Aorta (tissue), 5 donors: Measurements from ENCODE around the gene PHACTR1. TPM values are rescaled to one million over a fixed set of nuclear protein-coding genes. Genes with fewer than 3 reads are reported as not detected.

Experiments used
- ATAC-seq: fragments of 200-7000 bp; cut with Tn5 transposase; one replicate; pipeline ENCODE4 v1.9.1; 2022; ENCODE audit warnings: moderate library complexity; ENCODE audit not compliant: low FRiP score
- DNase-seq, 2 donors: peaks; one replicate each; pipeline ENCODE4 v3.0.0-alpha.2; 2020
- H3K27ac ChIP-seq, 2 donors: one replicate each; pipeline ENCODE4 v1.5.1; 2013; ENCODE audit warnings: low read length in 2 of 2, mild to moderate bottlenecking in 2 of 2, moderate library complexity in 2 of 2, control low read depth in 1 of 2, inconsistent platforms in 1 of 2, low read depth in 1 of 2
- H3K27me3 ChIP-seq, 2 donors: one replicate each; pipeline ENCODE4 v1.6.1; 2013; ENCODE audit warnings: control low read depth in 1 of 2, low read length in 1 of 2, mild to moderate bottlenecking in 1 of 2, moderate library complexity in 1 of 2; ENCODE audit not compliant: insufficient read depth in 2 of 2, control insufficient read depth in 1 of 2
- H3K36me3 ChIP-seq, 2 donors: one replicate each; pipeline ENCODE4 v1.6.1; 2013; ENCODE audit warnings: control low read depth in 1 of 2, low read length in 1 of 2, mild to moderate bottlenecking in 1 of 2; ENCODE audit not compliant: insufficient read depth in 2 of 2, control insufficient read depth in 1 of 2
- H3K4me1 ChIP-seq, 2 donors: one replicate each; pipeline ENCODE4 v1.6.1; 2013; ENCODE audit warnings: low read length in 2 of 2, control low read depth in 1 of 2, mild to moderate bottlenecking in 1 of 2, moderate library complexity in 1 of 2; ENCODE audit not compliant: insufficient read depth in 2 of 2, control insufficient read depth in 1 of 2
- H3K4me3 ChIP-seq, 2 donors: one replicate each; pipeline ENCODE4 v1.5.1; 2013; ENCODE audit warnings: low read length in 2 of 2, control low read depth in 1 of 2, mild to moderate bottlenecking in 1 of 2
- H3K9me3 ChIP-seq: one replicate; pipeline ENCODE4 v1.6.1; 2013; ENCODE audit warnings: mild to moderate bottlenecking, low read length; ENCODE audit not compliant: control insufficient read depth
- WGBS, 2 donors: extraction: QIAGEN DNeasy Blood & Tissue Kit; methylation state at CpG; one replicate each; pipeline ENCODE4 v1.1.7; 2013; 5-methylcytosine and 5-hydroxymethylcytosine counted together
- intact Hi-C, 2 donors: fragments of 100-400 bp; cut with DNase I; formaldehyde crosslinking; loops; one replicate each; pipeline versions ENCODE4 v1.14.2 to v1.15.0; 2022
- polyA plus RNA-seq, 2 donors: library from polyadenylated mRNA; stranded (reverse); fragments of 200-250 nt; gene quantifications; one replicate each; pipeline ENCODE4 v1.2.3, GENCODE V29; 2013
- total RNA-seq, 2 donors: library from RNA; stranded (reverse); fragmentation: NEBNext Ultra II Directional; extraction: Animal tissue kit (Norgen Biotek cat#: 25700); gene quantifications; one replicate each; pipeline ENCODE4 v1.2.1, GENCODE V29; 2021
- donor health status: healthy with polysubstance abuse.
- donor health status: Bipolar disorder and iron deficiency.
- donor health status: DM: no; HTN: no; CAD: no.
- donor health status: DM: no; HTN: no; CAD: no.
- donor health status: DM: yes; HTN: yes; CAD: no.

The PHACTR1 gene
- total and polyA plus RNA-seq, 4 donors, result 3.2 to 89.4 (median 20.1) TPM

- DNase-seq (no peak), ATAC-seq (no peak)
- intact Hi-C loops, result no loop called here
- H3K4me1 ChIP-seq, result peaks cover 6 to 19% of the 10 kb centered on the region in 2 donors
- 32 to 45% methylated on average over 3 of the region's 3 CpGs for WGBS, 2 donors
- peak overlapping the region in 1 of 2 donors; percentile 17 for H3K27ac ChIP-seq
- no peaks in the 10 kb centered on the region for H3K9me3 ChIP-seq
- H3K4me3 ChIP-seq, result no peak overlapping the region
- no peaks in the 10 kb centered on the region for H3K27me3 ChIP-seq
- no peaks in the 10 kb centered on the region for H3K36me3 ChIP-seq
These were observed 378.3 kb downstream of the PHACTR1 start for GRCh38 chr6:13094781-13095425.

GRCh38 chr6:13096084-13096483 is 379.5 kb downstream of the PHACTR1 start:
- WGBS, 2 donors, result 61 to 63% methylated on average over 3 of the region's 3 CpGs
- Histone ChIP-seq H3K36me3 (no peaks in the 10 kb centered on the region), H3K4me1 (peaks cover 8 to 19% of the 10 kb centered on the region in 2 donors), H3K4me3 (no peak overlapping the region), H3K27ac (peak overlapping the region; percentile 19 to 87), H3K9me3 (no peaks in the 10 kb centered on the region), H3K27me3 (no peaks in the 10 kb centered on the region)
- DNase-seq (no peak), ATAC-seq (no peak)
- intact Hi-C loops, result no loop called here

GRCh38 chr6:13097454-13097853 is 380.9 kb downstream of the PHACTR1 start:
- WGBS, 2 donors, result 14 to 17% methylated on average over 1 of the region's 1 CpG
- Histone ChIP-seq H3K4me3 (no peak overlapping the region), H3K27ac (peak overlapping the region; percentile 75 to 80), H3K4me1 (peaks cover 8 to 23% of the 10 kb centered on the region in 2 donors), H3K27me3 (no peaks in the 10 kb centered on the region), H3K9me3 (no peaks in the 10 kb centered on the region), H3K36me3 (no peaks in the 10 kb centered on the region)
- ATAC-seq, result no peak
- DNase-seq, result no peak
- intact Hi-C loops, result no loop called here

GRCh38 chr6:13098006-13098405 is 381.4 kb downstream of the PHACTR1 start:
- Histone ChIP-seq H3K9me3 (no peaks in the 10 kb centered on the region), H3K36me3 (no peaks in the 10 kb centered on the region), H3K27me3 (no peaks in the 10 kb centered on the region), H3K4me1 (peaks cover 8 to 23% of the 10 kb centered on the region in 2 donors), H3K27ac (peak overlapping the region; percentile 54 to 80), H3K4me3 (no peak overlapping the region)
- DNase-seq (no peak), ATAC-seq (no peak)
- intact Hi-C loops, result no loop called here

GRCh38 chr6:13098793-13099570 is 382.4 kb downstream of the PHACTR1 start:
- Histone ChIP-seq H3K4me1 (peaks cover 8 to 23% of the 10 kb centered on the region in 2 donors), H3K27ac (peak overlapping the region; percentile 52 to 80), H3K4me3 (no peak overlapping the region), H3K9me3 (no peaks in the 10 kb centered on the region), H3K27me3 (no peaks in the 10 kb centered on the region), H3K36me3 (no peaks in the 10 kb centered on the region)
- DNase-seq, result no peak
- WGBS, 2 donors, result 87 to 89% methylated on average over 5 of the region's 5 CpGs
- intact Hi-C loops, result no loop called here
- no peak for ATAC-seq

GRCh38 chr6:13099771-13100170 is 383.2 kb downstream of the PHACTR1 start:
- H3K4me1 ChIP-seq, result peaks cover 8 to 23% of the 10 kb centered on the region in 2 donors
- intact Hi-C loops, result no loop called here

GRCh38 chr6:13101409-13101808 is 384.8 kb downstream of the PHACTR1 start:
- intact Hi-C loops, result no loop called here
- Histone ChIP-seq H3K4me3 (no peak overlapping the region), H3K36me3 (no peaks in the 10 kb centered on the region), H3K4me1 (peaks cover 4 to 27% of the 10 kb centered on the region in 2 donors), H3K27ac (no peak overlapping the region), H3K9me3 (no peaks in the 10 kb centered on the region), H3K27me3 (no peaks in the 10 kb centered on the region)
- ATAC-seq, result no peak
- 90 to 91% methylated on average over 5 of the region's 5 CpGs for WGBS, 2 donors
- no peak for DNase-seq

More at GRCh38 chr6:13099771-13100170, 383.2 kb downstream of the PHACTR1 start:
- Histone ChIP-seq H3K4me3 (no peak overlapping the region), H3K9me3 (no peaks in the 10 kb centered on the region), H3K27ac (no peak overlapping the region), H3K27me3 (no peaks in the 10 kb centered on the region), H3K36me3 (no peaks in the 10 kb centered on the region)
- DNase-seq, result no peak
- no peak for ATAC-seq

GRCh38 chr6:13101985-13102384 is 385.4 kb downstream of the PHACTR1 start:
- intact Hi-C loops, result no loop called here
- Histone ChIP-seq H3K9me3 (no peaks in the 10 kb centered on the region), H3K27ac (no peak overlapping the region), H3K4me1 (peaks cover 4 to 27% of the 10 kb centered on the region in 2 donors), H3K36me3 (no peaks in the 10 kb centered on the region), H3K27me3 (no peaks in the 10 kb centered on the region), H3K4me3 (no peak overlapping the region)
- 53 to 61% methylated on average over 2 of the region's 2 CpGs for WGBS, 2 donors
- DNase-seq (no peak), ATAC-seq (no peak)

- no peak for DNase-seq
- Histone ChIP-seq H3K4me3 (no peak overlapping the region), H3K36me3 (no peaks in the 10 kb centered on the region), H3K4me1 (peaks cover 2 to 20% of the 10 kb centered on the region in 2 donors), H3K27me3 (no peaks in the 10 kb centered on the region), H3K9me3 (no peaks in the 10 kb centered on the region), H3K27ac (no peak overlapping the region)
- intact Hi-C loops, result no loop called here
- no peak for ATAC-seq
These were observed 386.6 kb downstream of the PHACTR1 start for GRCh38 chr6:13103169-13103568.
